ENCODE data around the gene ITPR2. TPM values are rescaled to one million over a fixed set of nuclear protein-coding genes. Genes with fewer than 3 reads are reported as not detected.

Gene ITPR2
- total and polyA plus RNA-seq, 4 donors: 4.1 to 47.0 (median 26.5) TPM

GRCh38 chr12:26567126-26567525 is 265.9 kb downstream of the ITPR2 start:
- H3K9me3 ChIP-seq (ENCODE audit: control insufficient read depth in 4 of 4, insufficient read depth in 3 of 4, low read length in 3 of 4): no peaks in the 10 kb centered on the region
- no peak overlapping the region for H3K9ac ChIP-seq (ENCODE audit: insufficient read depth in 1 of 2, low read length in 2 of 2)
- TF ChIP-seq, protein P1, sequence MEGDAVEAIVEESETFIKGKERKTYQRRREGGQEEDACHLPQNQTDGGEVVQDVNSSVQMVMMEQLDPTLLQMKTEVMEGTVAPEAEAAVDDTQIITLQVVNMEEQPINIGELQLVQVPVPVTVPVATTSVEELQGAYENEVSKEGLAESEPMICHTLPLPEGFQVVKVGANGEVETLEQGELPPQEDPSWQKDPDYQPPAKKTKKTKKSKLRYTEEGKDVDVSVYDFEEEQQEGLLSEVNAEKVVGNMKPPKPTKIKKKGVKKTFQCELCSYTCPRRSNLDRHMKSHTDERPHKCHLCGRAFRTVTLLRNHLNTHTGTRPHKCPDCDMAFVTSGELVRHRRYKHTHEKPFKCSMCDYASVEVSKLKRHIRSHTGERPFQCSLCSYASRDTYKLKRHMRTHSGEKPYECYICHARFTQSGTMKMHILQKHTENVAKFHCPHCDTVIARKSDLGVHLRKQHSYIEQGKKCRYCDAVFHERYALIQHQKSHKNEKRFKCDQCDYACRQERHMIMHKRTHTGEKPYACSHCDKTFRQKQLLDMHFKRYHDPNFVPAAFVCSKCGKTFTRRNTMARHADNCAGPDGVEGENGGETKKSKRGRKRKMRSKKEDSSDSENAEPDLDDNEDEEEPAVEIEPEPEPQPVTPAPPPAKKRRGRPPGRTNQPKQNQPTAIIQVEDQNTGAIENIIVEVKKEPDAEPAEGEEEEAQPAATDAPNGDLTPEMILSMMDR (IDR thresholded peaks at IDR 0.05; ENCODE audit: control extremely low read depth, extremely low read depth): no peak
- 62 to 87% methylated on average over 2 of the region's 2 CpGs for WGBS, 2 donors
- peaks cover 0 to 2% (median 0%) of the 10 kb centered on the region in 4 donors for H3K36me3 ChIP-seq (ENCODE audit: control insufficient read depth in 4 of 4, insufficient read depth in 4 of 4, low read length in 4 of 4)
- H3K4me3 ChIP-seq: no peak overlapping the region
- ATAC-seq (ENCODE audit: insufficient read depth, low FRiP score): no peak
- no peak overlapping the region for H3K27ac ChIP-seq (ENCODE audit: low read depth in 1 of 2, low read length in 1 of 2)
- H3K27me3 ChIP-seq (ENCODE audit: control insufficient read depth in 3 of 3, insufficient read depth in 3 of 3, low read length in 2 of 3): no peaks in the 10 kb centered on the region
- peak in 1 of 3 donors; percentile 8 for DNase-seq
- peaks cover 0 to 19% (median 0%) of the 10 kb centered on the region in 5 donors for H3K4me1 ChIP-seq (ENCODE audit: control insufficient read depth in 5 of 5, insufficient read depth in 5 of 5, low read length in 5 of 5)

DNA sequence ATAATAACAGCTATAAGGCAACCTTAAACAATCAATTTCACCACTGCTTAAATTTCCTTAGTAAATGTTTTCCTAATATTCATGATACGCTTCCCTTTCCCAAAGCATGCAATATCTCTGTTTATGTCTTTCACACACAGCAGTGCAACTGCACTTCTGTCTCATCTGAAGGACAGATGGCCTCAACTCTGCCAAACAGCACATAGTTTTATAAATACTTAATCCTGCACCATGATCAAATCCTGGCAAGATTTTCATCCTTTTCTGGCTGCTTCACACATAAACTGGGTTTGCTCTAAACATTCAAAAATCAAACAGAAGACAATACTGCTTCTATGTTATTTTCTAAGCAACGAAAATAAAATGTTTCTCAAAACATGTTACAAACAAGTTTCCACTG is 266.3 kb downstream of the ITPR2 start:
- WGBS, 2 donors: 76% methylated on average over 2 of the region's 2 CpGs
- Histone ChIP-seq H3K27me3 (ENCODE audit: control insufficient read depth in 3 of 3, insufficient read depth in 3 of 3, low read length in 2 of 3) (no peaks in the 10 kb centered on the region), H3K4me1 (ENCODE audit: control insufficient read depth in 5 of 5, insufficient read depth in 5 of 5, low read length in 5 of 5) (peaks cover 0 to 16% (median 0%) of the 10 kb centered on the region in 5 donors), H3K9ac (ENCODE audit: insufficient read depth in 1 of 2, low read length in 2 of 2) (no peak overlapping the region), H3K4me3 (no peak overlapping the region), H3K9me3 (ENCODE audit: control insufficient read depth in 4 of 4, insufficient read depth in 3 of 4, low read length in 3 of 4) (no peaks in the 10 kb centered on the region), H3K27ac (ENCODE audit: low read depth in 1 of 2, low read length in 1 of 2) (no peak overlapping the region), H3K36me3 (ENCODE audit: control insufficient read depth in 4 of 4, insufficient read depth in 4 of 4, low read length in 4 of 4) (peaks cover 0 to 2% (median 0%) of the 10 kb centered on the region in 4 donors)
- TF ChIP-seq, protein P1 (IDR thresholded peaks at IDR 0.05; ENCODE audit: control extremely low read depth, extremely low read depth): no peak
- DNase-seq (peak in 2 of 3 donors; percentile 65 to 73), ATAC-seq (ENCODE audit: insufficient read depth, low FRiP score) (no peak)

GRCh38 chr12:26566186-26566585 is 266.8 kb downstream of the ITPR2 start:
- Histone ChIP-seq H3K27me3 (ENCODE audit: control insufficient read depth in 3 of 3, insufficient read depth in 3 of 3, low read length in 2 of 3) (no peaks in the 10 kb centered on the region), H3K27ac (ENCODE audit: low read depth in 1 of 2, low read length in 1 of 2) (no peak overlapping the region), H3K4me3 (no peak overlapping the region), H3K9me3 (ENCODE audit: control insufficient read depth in 4 of 4, insufficient read depth in 3 of 4, low read length in 3 of 4) (no peaks in the 10 kb centered on the region), H3K36me3 (ENCODE audit: control insufficient read depth in 4 of 4, insufficient read depth in 4 of 4, low read length in 4 of 4) (peaks cover 0 to 2% (median 0%) of the 10 kb centered on the region in 4 donors), H3K9ac (ENCODE audit: insufficient read depth in 1 of 2, low read length in 2 of 2) (no peak overlapping the region), H3K4me1 (ENCODE audit: control insufficient read depth in 5 of 5, insufficient read depth in 5 of 5, low read length in 5 of 5) (peaks cover 0 to 16% (median 0%) of the 10 kb centered on the region in 5 donors)
- DNase-seq (no peak), ATAC-seq (ENCODE audit: insufficient read depth, low FRiP score) (no peak)
- TF ChIP-seq, protein P1 (IDR thresholded peaks at IDR 0.05; ENCODE audit: control extremely low read depth, extremely low read depth): no peak

DNA sequence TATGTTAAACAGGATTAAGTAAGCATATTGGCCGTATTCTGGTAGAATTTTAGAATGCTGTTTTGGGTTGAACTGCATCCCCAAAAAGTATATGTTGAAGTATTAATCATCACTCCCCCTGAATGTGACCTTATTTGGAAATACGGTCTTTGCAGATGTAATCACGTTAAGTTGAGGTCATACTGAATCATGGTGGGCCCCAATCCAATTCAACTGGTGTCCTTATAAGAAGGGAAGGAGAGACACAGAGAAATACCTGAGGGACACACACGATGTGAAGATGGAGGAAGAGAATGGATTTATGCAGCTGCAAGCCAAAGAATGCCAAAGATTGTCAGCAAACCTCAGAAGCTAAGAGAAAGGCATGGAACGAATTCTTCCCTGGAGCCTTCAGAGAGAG is 268.6 kb downstream of the ITPR2 start:
- Histone ChIP-seq H3K27me3 (ENCODE audit: control insufficient read depth in 3 of 3, insufficient read depth in 3 of 3, low read length in 2 of 3) (no peaks in the 10 kb centered on the region), H3K9me3 (ENCODE audit: control insufficient read depth in 4 of 4, insufficient read depth in 3 of 4, low read length in 3 of 4) (no peaks in the 10 kb centered on the region), H3K36me3 (ENCODE audit: control insufficient read depth in 4 of 4, insufficient read depth in 4 of 4, low read length in 4 of 4) (peaks cover 0 to 2% (median 0%) of the 10 kb centered on the region in 4 donors), H3K4me3 (no peak overlapping the region), H3K27ac (ENCODE audit: low read depth in 1 of 2, low read length in 1 of 2) (no peak overlapping the region), H3K9ac (ENCODE audit: insufficient read depth in 1 of 2, low read length in 2 of 2) (no peak overlapping the region), H3K4me1 (ENCODE audit: control insufficient read depth in 5 of 5, insufficient read depth in 5 of 5, low read length in 5 of 5) (peaks cover 0 to 11% (median 0%) of the 10 kb centered on the region in 5 donors)
- WGBS, 2 donors: 71 to 85% methylated on average over 5 of the region's 5 CpGs
- DNase-seq (no peak), ATAC-seq (ENCODE audit: insufficient read depth, low FRiP score) (no peak)
- TF ChIP-seq, protein P1 (IDR thresholded peaks at IDR 0.05; ENCODE audit: control extremely low read depth, extremely low read depth): no peak
